ENCODE measurements around the gene MAML3. TPM values are rescaled to one million over a fixed set of nuclear protein-coding genes. Genes with fewer than 3 reads are reported as not detected.

Gene MAML3
- total RNA-seq, 1 donor = 0.72 TPM

DNA sequence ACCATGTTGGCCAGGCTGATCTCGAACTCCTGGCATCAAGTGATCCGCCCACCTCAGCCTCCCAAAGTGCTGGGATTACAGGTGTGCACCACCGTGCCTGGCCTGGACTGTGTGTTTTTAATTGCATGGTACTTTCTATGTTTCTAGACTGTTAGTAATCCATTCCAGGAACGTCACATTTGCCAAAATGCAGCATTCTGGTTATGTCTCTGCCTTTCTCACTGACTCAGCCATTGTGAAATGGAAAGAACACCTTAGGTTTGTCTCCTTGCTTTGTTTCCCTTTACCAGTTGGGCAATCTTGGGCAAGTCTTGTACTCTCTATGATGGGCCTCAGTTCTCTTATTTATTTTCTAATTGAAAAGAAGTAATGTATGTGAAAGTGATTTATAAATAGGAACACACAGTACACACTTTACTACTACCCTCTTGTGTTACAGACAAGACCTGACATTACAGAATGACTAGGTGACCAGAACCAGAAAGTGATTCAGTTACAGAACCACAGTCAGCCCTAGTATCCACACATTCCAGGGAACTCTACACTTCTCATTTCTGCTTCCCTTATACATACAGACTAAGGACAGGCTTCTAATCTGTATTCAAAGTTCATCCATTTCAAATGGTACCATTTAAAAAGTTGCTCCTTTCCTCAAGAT lies 301.2 kb downstream of the MAML3 start:
- H3K4me3 ChIP-seq (ENCODE audit: insufficient read depth, low read length) = no peak overlapping the region
- H3K27me3 ChIP-seq (ENCODE audit: insufficient read depth, low read length) = peaks cover 28% of the 10 kb centered on the region
- no peaks in the 10 kb centered on the region for H3K9me3 ChIP-seq (ENCODE audit: low read depth, low read length)
- H3K4me2 ChIP-seq (ENCODE audit: insufficient read depth, low read length) = no peak overlapping the region
- H3K36me3 ChIP-seq (ENCODE audit: insufficient read depth, low read length) = no peaks in the 10 kb centered on the region
- DNase-seq (ENCODE audit: insufficient read length, low spot score, missing footprints) = no peak
- no peaks in the 10 kb centered on the region for H3K79me2 ChIP-seq (ENCODE audit: insufficient read depth, low read length)
- H3K4me1 ChIP-seq (ENCODE audit: insufficient read depth, low read length) = no peaks in the 10 kb centered on the region
- H4K20me1 ChIP-seq (ENCODE audit: insufficient read depth, low read length) = no peaks in the 10 kb centered on the region
- H3K27ac ChIP-seq (ENCODE audit: low read depth, low read length) = no peak overlapping the region
- no peak overlapping the region for H2AFZ ChIP-seq (ENCODE audit: low read length)
- TF ChIP-seq CTCF (IDR thresholded peaks at IDR 0.05; ENCODE audit: extremely low read depth, low read depth, low read length) = no peak

DNA sequence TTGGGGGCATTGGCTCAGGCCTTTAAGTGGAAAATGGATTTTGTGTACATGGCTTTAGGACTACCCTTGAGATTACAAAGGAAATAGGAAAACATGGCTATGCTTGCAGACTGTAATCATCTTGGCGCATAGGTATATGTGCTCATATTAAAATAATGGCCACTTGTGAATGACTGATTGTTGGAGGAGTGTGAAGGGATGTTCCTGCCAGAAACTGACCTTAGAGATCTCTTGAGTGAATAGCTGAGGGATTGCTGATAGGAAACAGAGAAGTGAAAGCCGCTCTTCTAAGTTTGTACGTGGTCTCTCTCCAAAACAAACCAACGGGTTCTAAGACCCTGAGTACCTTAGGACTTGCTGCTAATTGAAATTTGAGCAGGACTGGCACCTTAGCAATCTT lies 302.3 kb downstream of the MAML3 start:
- Histone ChIP-seq H3K36me3 (ENCODE audit: insufficient read depth, low read length) (no peaks in the 10 kb centered on the region), H3K79me2 (ENCODE audit: insufficient read depth, low read length) (no peaks in the 10 kb centered on the region), H3K27me3 (ENCODE audit: insufficient read depth, low read length) (peaks cover 37% of the 10 kb centered on the region), H3K4me3 (ENCODE audit: insufficient read depth, low read length) (no peak overlapping the region), H3K4me2 (ENCODE audit: insufficient read depth, low read length) (no peak overlapping the region), H3K27ac (ENCODE audit: low read depth, low read length) (no peak overlapping the region), H3K4me1 (ENCODE audit: insufficient read depth, low read length) (no peaks in the 10 kb centered on the region), H2AFZ (ENCODE audit: low read length) (no peak overlapping the region), H4K20me1 (ENCODE audit: insufficient read depth, low read length) (no peaks in the 10 kb centered on the region), H3K9me3 (ENCODE audit: low read depth, low read length) (no peaks in the 10 kb centered on the region)
- no peak for TF ChIP-seq CTCF (IDR thresholded peaks at IDR 0.05; ENCODE audit: extremely low read depth, low read depth, low read length)
- DNase-seq (ENCODE audit: insufficient read length, low spot score, missing footprints) = no peak

DNA sequence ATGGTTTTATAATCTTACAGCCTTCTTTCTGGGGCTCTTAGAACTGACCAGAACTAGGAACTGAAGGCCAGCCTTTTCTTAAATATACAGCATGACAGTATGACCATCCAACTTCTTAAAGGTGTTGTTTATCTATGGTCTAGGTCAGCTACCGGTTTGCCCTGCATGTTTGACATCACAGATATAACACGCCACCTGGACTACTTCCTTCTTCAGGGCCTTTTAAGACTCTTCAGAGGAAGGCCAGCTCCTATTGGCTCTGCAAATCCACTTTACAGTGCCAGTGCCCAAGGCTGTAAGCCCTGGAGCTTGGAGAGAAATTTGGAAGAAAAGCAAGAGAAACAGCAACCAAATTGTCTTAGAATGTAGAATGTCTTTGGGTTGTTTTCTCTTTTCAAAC lies 302.9 kb downstream of the MAML3 start:
- TF ChIP-seq CTCF (IDR thresholded peaks at IDR 0.05; ENCODE audit: extremely low read depth, low read depth, low read length) = no peak
- Histone ChIP-seq H3K9me3 (ENCODE audit: low read depth, low read length) (no peaks in the 10 kb centered on the region), H3K79me2 (ENCODE audit: insufficient read depth, low read length) (no peaks in the 10 kb centered on the region), H3K36me3 (ENCODE audit: insufficient read depth, low read length) (no peaks in the 10 kb centered on the region), H3K27me3 (ENCODE audit: insufficient read depth, low read length) (peaks cover 34% of the 10 kb centered on the region), H4K20me1 (ENCODE audit: insufficient read depth, low read length) (no peaks in the 10 kb centered on the region), H3K4me2 (ENCODE audit: insufficient read depth, low read length) (no peak overlapping the region), H3K4me1 (ENCODE audit: insufficient read depth, low read length) (no peaks in the 10 kb centered on the region), H3K4me3 (ENCODE audit: insufficient read depth, low read length) (no peak overlapping the region), H2AFZ (ENCODE audit: low read length) (no peak overlapping the region), H3K27ac (ENCODE audit: low read depth, low read length) (no peak overlapping the region)
- DNase-seq (ENCODE audit: insufficient read length, low spot score, missing footprints) = no peak

DNA sequence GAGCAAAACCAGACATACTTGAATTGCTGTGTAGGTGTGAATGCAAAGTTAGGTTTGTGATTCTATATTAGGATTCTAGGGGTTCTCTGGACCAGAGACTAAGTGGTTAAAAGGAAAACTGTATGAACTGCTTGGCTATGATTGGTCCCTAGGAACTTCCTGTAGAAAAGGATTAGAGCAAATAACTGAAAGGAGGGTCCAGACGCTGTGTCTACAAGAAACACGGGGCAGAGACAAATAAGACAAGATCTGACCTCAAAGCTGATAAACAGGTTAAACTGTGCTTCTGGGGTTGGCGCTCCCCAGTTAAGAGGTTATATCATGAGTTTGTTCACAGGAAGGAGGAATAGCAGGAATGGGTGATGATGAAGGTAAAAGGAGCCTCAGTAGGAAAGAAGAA lies 304.8 kb downstream of the MAML3 start:
- H3K27me3 ChIP-seq (ENCODE audit: insufficient read depth, low read length) = peaks cover 30% of the 10 kb centered on the region
- no peak for TF ChIP-seq CTCF (IDR thresholded peaks at IDR 0.05; ENCODE audit: extremely low read depth, low read depth, low read length)
- DNase-seq (ENCODE audit: insufficient read length, low spot score, missing footprints) = no peak
- no peak overlapping the region for H3K4me3 ChIP-seq (ENCODE audit: insufficient read depth, low read length)
- H3K36me3 ChIP-seq (ENCODE audit: insufficient read depth, low read length) = no peaks in the 10 kb centered on the region
- no peaks in the 10 kb centered on the region for H3K79me2 ChIP-seq (ENCODE audit: insufficient read depth, low read length)
- no peaks in the 10 kb centered on the region for H4K20me1 ChIP-seq (ENCODE audit: insufficient read depth, low read length)
- no peaks in the 10 kb centered on the region for H3K9me3 ChIP-seq (ENCODE audit: low read depth, low read length)
- no peaks in the 10 kb centered on the region for H3K4me1 ChIP-seq (ENCODE audit: insufficient read depth, low read length)
- H2AFZ ChIP-seq (ENCODE audit: low read length) = no peak overlapping the region
- H3K27ac ChIP-seq (ENCODE audit: low read depth, low read length) = no peak overlapping the region
- H3K4me2 ChIP-seq (ENCODE audit: insufficient read depth, low read length) = no peak overlapping the region

Data from osteoblast (primary cell).